Neuron (in vitro differentiated cells): Measurements from ENCODE around the gene CD33.

Experiments used
- H2AFZ ChIP-seq: one replicate; pipeline ENCODE4 v1.6.1; 2013; ENCODE audit warnings: low read depth, mild to moderate bottlenecking, inconsistent platforms, low read length, moderate library complexity
- H3K27me3 ChIP-seq: one replicate; pipeline ENCODE4 v1.6.1; 2013; ENCODE audit warnings: low read length; ENCODE audit not compliant: insufficient read depth
- H3K36me3 ChIP-seq: one replicate; pipeline ENCODE4 v1.6.1; 2013; ENCODE audit warnings: low read length; ENCODE audit not compliant: insufficient read depth
- H3K4me1 ChIP-seq: one replicate; pipeline ENCODE4 v1.6.1; 2013; ENCODE audit warnings: low read length; ENCODE audit not compliant: insufficient read depth
- H3K4me3 ChIP-seq: 2 replicates; pipeline ENCODE4 v1.5.1; 2013; ENCODE audit warnings: mild to moderate bottlenecking, low read length, moderate library complexity
- H3K9me3 ChIP-seq: one replicate; pipeline ENCODE4 v1.6.1; 2013; ENCODE audit warnings: low read length

The CD33 gene

GRCh38 chr19:51253088-51253806 is 28.4 kb downstream of the CD33 start:
- Histone ChIP-seq H3K36me3 (no peaks in the 10 kb centered on the region), H3K4me1 (no peaks in the 10 kb centered on the region), H3K9me3 (no peaks in the 10 kb centered on the region), H2AFZ (no peak overlapping the region), H3K27me3 (no peaks in the 10 kb centered on the region), H3K4me3 (no peak overlapping the region)

- Histone ChIP-seq H3K9me3 (no peaks in the 10 kb centered on the region), H3K27me3 (no peaks in the 10 kb centered on the region), H2AFZ (no peak overlapping the region), H3K36me3 (no peaks in the 10 kb centered on the region), H3K4me1 (no peaks in the 10 kb centered on the region), H3K4me3 (no peak overlapping the region)
These were observed 31.3 kb downstream of the CD33 start for GRCh38 chr19:51256155-51256625.

GRCh38 chr19:51257471-51257870 is 32.6 kb downstream of the CD33 start:
- H2AFZ ChIP-seq, result no peak overlapping the region
- no peaks in the 10 kb centered on the region for H3K4me1 ChIP-seq
- no peaks in the 10 kb centered on the region for H3K36me3 ChIP-seq
- no peaks in the 10 kb centered on the region for H3K27me3 ChIP-seq
- no peaks in the 10 kb centered on the region for H3K9me3 ChIP-seq
- H3K4me3 ChIP-seq, result no peak overlapping the region

- H3K36me3 ChIP-seq, result no peaks in the 10 kb centered on the region
- no peak overlapping the region for H3K4me3 ChIP-seq
- H3K27me3 ChIP-seq, result peaks cover 2% of the 10 kb centered on the region
- no peaks in the 10 kb centered on the region for H3K4me1 ChIP-seq
- no peaks in the 10 kb centered on the region for H3K9me3 ChIP-seq
- H2AFZ ChIP-seq, result no peak overlapping the region
These were observed 33.6 kb downstream of the CD33 start for GRCh38 chr19:51258165-51259160.

GRCh38 chr19:51259348-51260245 is 34.7 kb downstream of the CD33 start:
- Histone ChIP-seq H3K4me3 (no peak overlapping the region), H3K4me1 (no peaks in the 10 kb centered on the region), H3K36me3 (no peaks in the 10 kb centered on the region), H2AFZ (no peak overlapping the region), H3K9me3 (no peaks in the 10 kb centered on the region), H3K27me3 (peaks cover 6% of the 10 kb centered on the region)

- H3K4me1 ChIP-seq, result no peaks in the 10 kb centered on the region
- no peaks in the 10 kb centered on the region for H3K9me3 ChIP-seq
- H3K4me3 ChIP-seq, result no peak overlapping the region
- no peak overlapping the region for H2AFZ ChIP-seq
- H3K36me3 ChIP-seq, result no peaks in the 10 kb centered on the region
- peaks cover 10% of the 10 kb centered on the region for H3K27me3 ChIP-seq
These were observed 38.9 kb downstream of the CD33 start for GRCh38 chr19:51263808-51264207.

- Histone ChIP-seq H3K4me3 (no peak overlapping the region), H2AFZ (no peak overlapping the region), H3K9me3 (no peaks in the 10 kb centered on the region), H3K4me1 (peaks cover 6% of the 10 kb centered on the region), H3K36me3 (no peaks in the 10 kb centered on the region), H3K27me3 (no peaks in the 10 kb centered on the region)
These were observed 46.2 kb downstream of the CD33 start for GRCh38 chr19:51271067-51271466.

GRCh38 chr19:51272183-51272810 is 47.4 kb downstream of the CD33 start:
- Histone ChIP-seq H3K4me3 (no peak overlapping the region), H3K36me3 (no peaks in the 10 kb centered on the region), H2AFZ (no peak overlapping the region), H3K27me3 (no peaks in the 10 kb centered on the region), H3K4me1 (peaks cover 6% of the 10 kb centered on the region), H3K9me3 (no peaks in the 10 kb centered on the region)

GRCh38 chr19:51274049-51274770 is 49.3 kb downstream of the CD33 start:
- peaks cover 6% of the 10 kb centered on the region for H3K4me1 ChIP-seq
- H3K36me3 ChIP-seq, result no peaks in the 10 kb centered on the region
- no peak overlapping the region for H3K4me3 ChIP-seq
- no peaks in the 10 kb centered on the region for H3K9me3 ChIP-seq
- no peaks in the 10 kb centered on the region for H3K27me3 ChIP-seq
- H2AFZ ChIP-seq, result no peak overlapping the region

GRCh38 chr19:51277112-51277511 is 52.2 kb downstream of the CD33 start:
- no peak overlapping the region for H3K4me3 ChIP-seq
- H3K9me3 ChIP-seq, result no peaks in the 10 kb centered on the region
- H2AFZ ChIP-seq, result no peak overlapping the region
- H3K4me1 ChIP-seq, result no peaks in the 10 kb centered on the region
- no peaks in the 10 kb centered on the region for H3K27me3 ChIP-seq
- H3K36me3 ChIP-seq, result no peaks in the 10 kb centered on the region

- no peak overlapping the region for H3K4me3 ChIP-seq
- H3K9me3 ChIP-seq, result no peaks in the 10 kb centered on the region
- no peak overlapping the region for H2AFZ ChIP-seq
- H3K27me3 ChIP-seq, result no peaks in the 10 kb centered on the region
- H3K36me3 ChIP-seq, result no peaks in the 10 kb centered on the region
- H3K4me1 ChIP-seq, result no peaks in the 10 kb centered on the region
These were observed 57.5 kb downstream of the CD33 start for GRCh38 chr19:51282335-51282734.

GRCh38 chr19:51285682-51286081 is 60.8 kb downstream of the CD33 start:
- H3K27me3 ChIP-seq, result no peaks in the 10 kb centered on the region
- H3K36me3 ChIP-seq, result no peaks in the 10 kb centered on the region
- H2AFZ ChIP-seq, result no peak overlapping the region
- H3K9me3 ChIP-seq, result no peaks in the 10 kb centered on the region
- no peak overlapping the region for H3K4me3 ChIP-seq
- H3K4me1 ChIP-seq, result no peaks in the 10 kb centered on the region
